HG03064 (cell line): Measurements from ENCODE around the gene TRAF3.
"Not testable (repeated sequence)": the region's sequence is repeated elsewhere in the genome, so short reads cannot be mapped to it uniquely, and the experiment has no call there.

ENCODE experiments used
- ATAC-seq: cut with Tn5 transposase; IDR thresholded peaks from one replicate; pipeline ENCODE4 v1.9.1; 2021; ENCODE audit warnings: low read depth; ENCODE audit not compliant: unreplicated experiment

TRAF3 gene

DNA sequence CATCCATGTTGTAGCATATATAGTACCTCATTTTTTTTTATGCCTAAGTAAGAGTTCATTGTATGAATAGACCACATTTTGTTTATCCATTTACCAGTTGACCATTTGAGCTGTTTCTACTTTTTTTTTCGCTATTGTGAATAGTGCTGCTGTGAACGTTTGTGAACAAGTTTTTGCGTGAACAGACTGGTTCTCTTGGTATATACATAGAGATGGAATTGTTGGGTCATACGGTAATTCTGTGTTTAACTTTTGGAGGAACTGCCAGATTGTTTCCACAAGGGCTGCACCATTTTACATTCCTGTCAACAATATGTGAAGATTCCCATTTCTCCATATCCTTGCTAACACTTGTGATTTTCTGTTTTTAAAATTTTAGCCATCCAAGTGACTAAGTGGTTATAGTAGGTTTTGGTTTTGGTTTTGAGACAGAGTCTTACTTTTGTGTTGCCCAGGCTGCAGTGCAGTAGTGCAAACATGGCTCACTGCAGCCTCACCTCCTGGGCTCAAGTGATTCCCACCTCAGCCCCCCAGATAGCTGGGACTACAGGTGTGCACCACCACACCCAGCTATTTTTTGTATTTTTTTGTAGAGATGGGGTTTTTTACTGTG lies 76.9 kb downstream of the TRAF3 start:
- ATAC-seq, result no peak

GRCh38 chr14:102856179-102856578 lies 78.9 kb downstream of the TRAF3 start:
- ATAC-seq, result no peak

- ATAC-seq, result no peak
Observed at GRCh38 chr14:102857444-102857843, 80.2 kb downstream of the TRAF3 start.

- ATAC-seq, result no peak
Observed at GRCh38 chr14:102859911-102860310, 82.7 kb downstream of the TRAF3 start.

GRCh38 chr14:102862154-102862773 lies 85.0 kb downstream of the TRAF3 start:
- no peak for ATAC-seq

DNA sequence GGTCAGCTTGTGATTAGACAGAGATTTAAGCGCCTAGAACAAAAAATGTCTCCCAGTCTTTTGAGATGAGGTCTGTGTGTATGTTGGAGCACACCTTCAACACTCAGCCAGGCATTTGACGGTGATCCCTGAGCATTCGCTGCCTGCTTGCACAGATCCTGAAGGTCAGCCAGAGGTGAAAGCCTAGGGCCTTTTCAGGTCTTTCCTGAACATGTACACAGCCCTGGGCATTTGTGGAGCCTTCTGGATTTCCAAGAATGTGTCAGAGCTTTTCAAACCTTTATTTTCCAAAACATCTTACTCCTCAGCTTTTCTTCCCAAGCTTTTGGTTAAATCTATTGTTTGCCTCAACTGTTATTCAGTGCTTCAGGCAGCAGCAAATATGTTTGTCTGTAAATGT lies 86.1 kb downstream of the TRAF3 start:
- ATAC-seq, result no peak

- not testable (repeated sequence) for ATAC-seq
Observed at GRCh38 chr14:102865916-102866315, 88.7 kb downstream of the TRAF3 start.

GRCh38 chr14:102866982-102867761 lies 89.9 kb downstream of the TRAF3 start:
- ATAC-seq, result no peak

DNA sequence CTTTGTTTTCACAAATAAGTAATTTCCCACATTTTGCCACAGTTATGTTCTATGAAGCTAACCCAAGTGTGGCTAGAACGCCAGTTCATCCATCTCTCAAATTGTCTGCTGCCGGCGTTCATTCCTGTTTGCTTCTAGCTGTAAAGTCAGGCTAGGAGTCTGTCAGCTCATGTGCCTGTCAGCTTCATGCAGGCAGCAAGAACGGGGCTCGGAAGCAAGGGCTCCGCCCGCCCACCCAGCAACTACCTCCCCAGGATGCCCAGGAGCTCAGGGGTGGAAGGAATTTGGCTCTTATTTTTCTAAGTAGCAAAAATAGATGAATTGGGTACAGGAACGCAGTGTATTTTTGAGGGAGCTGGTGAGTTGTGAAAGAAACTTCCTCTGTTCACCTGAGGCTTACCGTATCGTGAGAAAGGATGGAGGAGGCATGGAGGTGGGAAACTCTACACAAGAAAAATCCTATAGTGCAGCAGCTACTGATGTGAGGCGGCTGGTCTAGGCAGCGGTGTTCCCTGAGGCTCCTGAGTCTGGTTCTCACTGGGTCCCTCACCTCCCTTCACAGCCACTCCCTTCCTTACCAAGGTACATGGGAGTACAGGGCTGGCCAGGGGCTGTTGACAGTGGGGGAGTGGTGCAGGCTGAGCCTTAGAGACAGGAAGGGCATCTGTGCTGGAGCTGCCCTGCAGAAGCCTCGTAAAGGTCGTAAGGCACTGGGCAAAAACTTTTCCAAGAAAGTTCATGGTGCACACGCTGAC lies 90.8 kb downstream of the TRAF3 start:
- ATAC-seq, result no peak

GRCh38 chr14:102868956-102869547 lies 91.8 kb downstream of the TRAF3 start:
- ATAC-seq, result no peak

DNA sequence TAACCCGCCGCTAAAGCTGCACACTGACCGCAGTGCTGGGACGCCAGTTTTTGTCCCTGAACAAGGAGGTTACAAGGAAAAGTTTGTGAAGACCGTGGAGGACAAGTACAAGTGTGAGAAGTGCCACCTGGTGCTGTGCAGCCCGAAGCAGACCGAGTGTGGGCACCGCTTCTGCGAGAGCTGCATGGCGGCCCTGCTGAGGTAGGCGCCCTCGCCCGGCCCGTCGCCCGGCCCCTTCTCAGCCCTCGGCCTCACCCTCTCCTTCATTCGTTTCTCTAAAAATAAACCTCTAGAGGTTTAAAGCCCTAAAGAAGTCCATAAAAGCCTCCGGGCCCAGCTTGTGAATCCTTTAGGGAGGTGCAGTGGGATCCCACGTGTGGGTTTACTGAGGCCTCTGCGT lies 93.0 kb downstream of the TRAF3 start:
- ATAC-seq, result no peak

DNA sequence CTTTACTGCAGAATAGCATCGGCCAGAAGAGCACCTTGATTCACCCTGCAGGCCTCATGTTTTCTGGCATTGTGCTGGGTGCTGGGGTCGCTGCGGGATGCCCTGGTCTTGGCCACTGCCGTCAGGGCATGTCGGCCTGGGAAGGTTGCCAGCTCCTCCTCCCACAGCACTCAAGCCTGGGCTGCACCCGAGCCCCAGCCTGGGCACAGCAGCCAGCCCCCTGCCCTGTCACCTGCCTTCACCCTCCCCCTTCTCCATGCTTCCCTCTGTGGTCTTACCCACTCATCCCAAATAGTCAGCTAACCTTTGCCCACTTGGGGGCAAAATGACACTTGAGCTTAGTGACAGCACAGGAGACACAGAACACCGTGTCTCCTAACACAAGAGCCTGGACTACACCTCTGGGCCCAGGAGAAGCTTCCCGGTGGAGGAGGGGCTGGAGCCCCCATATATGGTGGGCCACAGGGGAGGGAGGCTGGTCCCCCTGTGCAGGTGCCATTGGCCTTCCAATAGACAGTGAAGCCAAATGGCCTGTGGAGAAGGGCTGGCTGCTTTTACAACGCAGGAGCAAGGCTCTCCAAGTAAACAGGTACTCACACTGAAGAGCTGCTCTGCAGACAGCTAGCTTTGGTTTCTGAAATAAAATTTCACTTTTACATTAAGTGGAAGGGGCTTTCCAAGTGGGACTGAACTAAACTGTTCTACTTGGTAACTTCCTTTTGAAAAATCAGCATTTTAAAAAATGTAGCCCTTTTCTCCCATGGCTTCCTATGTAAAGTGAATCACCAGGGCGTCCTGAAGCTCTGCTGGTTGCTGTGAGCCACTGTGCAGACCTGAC lies 94.0 kb downstream of the TRAF3 start:
- ATAC-seq, result no peak

DNA sequence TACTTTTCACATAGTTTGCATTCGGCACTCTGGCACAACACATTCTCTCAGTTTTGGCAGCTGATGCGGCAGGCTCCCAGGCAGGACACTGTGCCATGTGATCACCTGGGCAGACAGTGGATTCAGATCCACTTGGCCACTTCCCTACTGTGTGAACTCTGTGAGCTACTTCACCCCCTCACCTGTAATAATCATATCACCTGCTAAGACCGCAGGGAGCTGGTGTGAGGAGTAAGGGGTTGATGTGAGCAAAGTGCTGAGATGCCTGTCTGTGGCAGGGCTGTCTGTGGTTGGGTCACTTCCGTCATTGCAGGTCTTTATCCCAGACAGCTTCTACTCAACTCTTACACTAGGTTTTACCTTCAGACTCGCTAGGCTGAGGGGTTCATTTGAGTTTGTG lies 94.8 kb downstream of the TRAF3 start:
- ATAC-seq, result no peak

DNA sequence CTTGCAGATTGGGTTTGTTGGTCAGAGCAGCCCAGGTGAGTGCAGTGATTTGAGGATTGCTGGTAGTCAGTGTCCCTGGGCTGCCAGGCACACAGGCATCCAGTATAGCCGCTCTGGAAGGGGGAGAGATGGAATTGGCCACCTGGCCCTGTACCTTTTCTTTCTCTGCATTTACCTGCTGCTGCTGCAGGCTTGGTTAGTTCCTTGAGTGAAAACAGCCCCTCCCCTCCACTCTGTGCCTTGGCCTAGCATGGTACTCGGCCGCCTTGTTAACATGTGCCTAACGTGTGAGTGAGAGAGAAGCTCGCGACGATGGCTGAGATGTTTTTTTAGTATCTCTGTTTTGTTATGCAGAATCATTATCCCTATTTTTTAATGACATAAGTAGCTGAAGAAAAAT lies 95.9 kb downstream of the TRAF3 start:
- no peak for ATAC-seq

DNA sequence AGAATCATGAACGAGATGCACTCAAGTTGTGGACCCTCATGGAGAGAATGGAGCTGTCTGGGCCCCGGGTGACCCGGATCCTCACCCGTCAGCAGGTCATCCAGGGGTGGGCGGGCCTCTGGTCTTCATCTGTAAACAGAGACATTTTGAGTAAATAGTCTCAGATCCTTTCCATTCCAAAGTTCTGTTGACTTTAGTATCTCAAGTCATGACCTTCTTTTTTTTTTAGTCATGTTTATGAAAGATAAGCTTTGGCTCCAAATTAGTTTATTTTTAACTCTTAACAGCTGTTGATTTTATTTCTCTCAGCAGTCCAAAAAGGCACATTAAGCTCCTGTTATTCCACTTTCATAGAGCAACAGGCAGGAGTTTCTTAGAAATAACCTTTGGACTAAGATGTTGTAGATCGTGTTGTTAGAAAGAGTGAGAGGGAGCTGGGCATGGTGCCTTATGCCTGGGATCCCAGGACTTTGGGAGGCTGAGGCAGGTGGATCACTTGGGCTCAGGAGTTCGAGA lies 96.4 kb downstream of the TRAF3 start:
- no peak for ATAC-seq

GRCh38 chr14:102875652-102876051 lies 98.4 kb downstream of the TRAF3 start:
- no peak for ATAC-seq

- not testable (repeated sequence) for ATAC-seq
Observed at GRCh38 chr14:102877511-102877910, 100.3 kb downstream of the TRAF3 start.

DNA sequence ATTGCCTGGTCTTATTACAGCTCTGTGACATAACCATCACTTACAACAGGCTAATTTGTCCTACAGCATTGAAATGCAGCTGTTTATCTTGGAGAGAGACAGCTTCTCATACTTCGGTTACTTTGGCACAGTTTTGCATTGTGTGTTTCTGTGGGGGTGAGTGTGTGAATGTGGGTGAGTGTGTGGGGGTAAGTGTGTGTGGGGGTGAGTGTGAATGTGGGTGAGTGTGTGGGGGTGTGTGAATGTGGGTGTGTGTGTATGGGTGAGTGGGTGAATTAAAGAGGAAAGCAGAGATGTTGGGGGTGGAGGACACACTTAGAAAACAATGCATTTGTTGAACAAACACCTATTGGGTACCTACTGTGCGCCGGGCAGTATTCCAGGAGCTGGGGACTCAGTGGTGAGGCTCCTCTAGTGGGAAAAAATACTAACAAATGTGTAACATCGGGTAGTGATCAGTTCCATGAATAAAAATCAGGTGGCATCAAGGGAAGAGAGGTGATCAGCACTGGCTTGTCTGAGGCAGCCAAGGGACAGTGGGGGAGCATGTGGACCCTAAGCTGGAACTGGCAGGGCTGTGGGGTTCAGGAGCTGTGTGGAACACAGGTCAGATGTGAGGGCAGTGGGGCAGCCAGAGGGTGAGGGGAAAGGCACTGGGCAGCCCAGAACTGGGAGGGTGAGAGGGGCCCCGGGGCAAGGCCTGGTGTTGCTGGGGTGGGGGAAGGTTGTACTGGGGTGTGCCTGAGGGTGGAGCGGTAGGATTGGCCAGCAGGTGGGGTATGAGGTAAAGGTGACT lies 101.1 kb downstream of the TRAF3 start:
- no peak for ATAC-seq

DNA sequence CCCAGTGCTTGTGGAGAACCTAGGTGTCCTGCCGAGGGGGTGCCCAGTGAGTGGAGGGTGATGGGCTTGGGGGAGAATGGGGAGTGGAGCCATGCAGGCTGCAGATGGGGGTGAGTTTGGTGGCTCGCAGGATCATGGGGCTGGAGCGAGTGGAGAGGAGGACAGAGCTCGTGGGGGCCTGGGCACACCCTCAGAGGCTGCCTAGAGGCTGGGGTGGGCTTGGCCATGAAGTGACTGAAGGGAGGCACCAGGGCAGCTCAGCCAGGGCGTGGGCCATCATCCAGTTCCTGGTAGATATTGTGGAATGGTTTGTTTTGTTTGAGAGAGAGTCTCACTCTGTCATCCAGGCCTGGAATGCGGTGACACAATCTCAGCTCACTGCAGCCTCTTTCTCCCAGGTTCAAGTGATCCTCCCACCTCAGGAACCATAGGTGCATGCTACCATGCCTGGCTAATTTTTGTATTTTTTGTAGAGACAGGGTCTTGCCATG lies 101.8 kb downstream of the TRAF3 start:
- no peak for ATAC-seq
